OCI-LY3 (cell line): Measurements from ENCODE around the gene TRNT1.

Source experiments
- EZH2phosphoT487 ChIP-seq: fragments of 200-600 bp; shearing (Covaris generic); IDR thresholded peaks from 2 replicates; pipeline ENCODE4 v1.6.1; 2018; ENCODE audit warnings: antibody characterized with exemption, mixed run types, low read depth
- TF ChIP-seq, protein P1 (sequence below): fragments of 200-600, 300-600 bp; sonication (generic); IDR thresholded peaks from 2 replicates; pipeline ENCODE4 v1.5.1; 2014; ENCODE audit warnings: antibody characterized with exemption, low read length, low read depth

DNA sequence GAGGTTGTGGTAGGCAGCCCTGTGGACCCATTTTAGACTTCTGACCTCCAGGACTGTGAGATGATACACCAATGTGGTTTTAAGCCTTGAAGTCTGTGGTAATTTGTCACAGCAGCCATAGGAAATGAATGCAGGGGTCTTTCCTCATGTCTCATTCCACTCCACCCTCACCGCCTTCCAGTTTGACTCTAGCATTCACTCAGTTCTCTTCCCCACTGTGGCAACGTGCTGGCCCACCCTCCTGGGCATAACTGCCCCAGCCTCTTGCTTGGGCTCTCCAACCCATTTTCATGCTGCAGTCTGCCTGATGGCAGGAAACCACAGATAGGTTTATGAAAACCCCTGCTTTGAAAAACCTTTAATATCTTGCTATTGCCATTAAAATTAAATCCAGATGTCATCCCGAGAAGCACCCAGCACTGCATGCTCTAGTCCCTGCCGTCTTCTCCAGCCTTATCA lies 7.3 kb upstream of the TRNT1 start:
- TF ChIP-seq, protein P1, sequence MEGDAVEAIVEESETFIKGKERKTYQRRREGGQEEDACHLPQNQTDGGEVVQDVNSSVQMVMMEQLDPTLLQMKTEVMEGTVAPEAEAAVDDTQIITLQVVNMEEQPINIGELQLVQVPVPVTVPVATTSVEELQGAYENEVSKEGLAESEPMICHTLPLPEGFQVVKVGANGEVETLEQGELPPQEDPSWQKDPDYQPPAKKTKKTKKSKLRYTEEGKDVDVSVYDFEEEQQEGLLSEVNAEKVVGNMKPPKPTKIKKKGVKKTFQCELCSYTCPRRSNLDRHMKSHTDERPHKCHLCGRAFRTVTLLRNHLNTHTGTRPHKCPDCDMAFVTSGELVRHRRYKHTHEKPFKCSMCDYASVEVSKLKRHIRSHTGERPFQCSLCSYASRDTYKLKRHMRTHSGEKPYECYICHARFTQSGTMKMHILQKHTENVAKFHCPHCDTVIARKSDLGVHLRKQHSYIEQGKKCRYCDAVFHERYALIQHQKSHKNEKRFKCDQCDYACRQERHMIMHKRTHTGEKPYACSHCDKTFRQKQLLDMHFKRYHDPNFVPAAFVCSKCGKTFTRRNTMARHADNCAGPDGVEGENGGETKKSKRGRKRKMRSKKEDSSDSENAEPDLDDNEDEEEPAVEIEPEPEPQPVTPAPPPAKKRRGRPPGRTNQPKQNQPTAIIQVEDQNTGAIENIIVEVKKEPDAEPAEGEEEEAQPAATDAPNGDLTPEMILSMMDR = no peak
- TF ChIP-seq EZH2phosphoT487 = no peak
